Esophagus muscularis mucosa (tissue), 4 donors: ENCODE results near the gene DMD.
A peak's percentile ranks its signal among the peaks of the same experiment; 100 is the strongest.

Experiments used
- CTCF ChIP-seq, 3 experiments: fragments of 200-600 bp in 2 of 3; fragments of 450-650 bp in 1 of 3; sonication (generic) in 2 of 3; IDR thresholded peaks; one replicate each; pipeline ENCODE4 v1.5.1; 2017 to 2019; ENCODE audit warnings: antibody characterized with exemption in 3 of 3, mild to moderate bottlenecking in 2 of 3, moderate library complexity in 1 of 3
- EP300 ChIP-seq: sonication (generic); formaldehyde crosslinking; IDR thresholded peaks from one replicate; pipeline ENCODE4 v1.6.1; 2017; ENCODE audit warnings: antibody characterized with exemption
- POLR2AphosphoS5 ChIP-seq, 2 donors: sonication (generic); formaldehyde crosslinking; IDR thresholded peaks; one replicate each; pipeline ENCODE4 v1.6.1; 2017; ENCODE audit warnings: antibody characterized with exemption in 2 of 2

- TF ChIP-seq CTCF (IDR thresholded peaks at IDR 0.05) (peak in 2 of 3 experiments; percentile 49 to 52), POLR2AphosphoS5 (IDR thresholded peaks at IDR 0.05) (no peak), EP300 (no peak)
Observed at GRCh38 chrX:31658360-31658759, 1553.0 kb downstream of the DMD start.
